GM20431 (cell line): ENCODE results near the gene KDM6B.
"Not testable (repeated sequence)": the region's sequence is repeated elsewhere in the genome, so short reads cannot be mapped to it uniquely, and the experiment has no call there.

ENCODE experiments used
- in situ Hi-C: fragments of 300-500 bp; cut with MseI, MboI; formaldehyde crosslinking; loops from one replicate; pipeline ENCODE4 v1.15.0; 2020; ENCODE audit warnings: low sequenced_read_pairs; ENCODE audit not compliant: unreplicated experiment

Gene KDM6B, protein sequence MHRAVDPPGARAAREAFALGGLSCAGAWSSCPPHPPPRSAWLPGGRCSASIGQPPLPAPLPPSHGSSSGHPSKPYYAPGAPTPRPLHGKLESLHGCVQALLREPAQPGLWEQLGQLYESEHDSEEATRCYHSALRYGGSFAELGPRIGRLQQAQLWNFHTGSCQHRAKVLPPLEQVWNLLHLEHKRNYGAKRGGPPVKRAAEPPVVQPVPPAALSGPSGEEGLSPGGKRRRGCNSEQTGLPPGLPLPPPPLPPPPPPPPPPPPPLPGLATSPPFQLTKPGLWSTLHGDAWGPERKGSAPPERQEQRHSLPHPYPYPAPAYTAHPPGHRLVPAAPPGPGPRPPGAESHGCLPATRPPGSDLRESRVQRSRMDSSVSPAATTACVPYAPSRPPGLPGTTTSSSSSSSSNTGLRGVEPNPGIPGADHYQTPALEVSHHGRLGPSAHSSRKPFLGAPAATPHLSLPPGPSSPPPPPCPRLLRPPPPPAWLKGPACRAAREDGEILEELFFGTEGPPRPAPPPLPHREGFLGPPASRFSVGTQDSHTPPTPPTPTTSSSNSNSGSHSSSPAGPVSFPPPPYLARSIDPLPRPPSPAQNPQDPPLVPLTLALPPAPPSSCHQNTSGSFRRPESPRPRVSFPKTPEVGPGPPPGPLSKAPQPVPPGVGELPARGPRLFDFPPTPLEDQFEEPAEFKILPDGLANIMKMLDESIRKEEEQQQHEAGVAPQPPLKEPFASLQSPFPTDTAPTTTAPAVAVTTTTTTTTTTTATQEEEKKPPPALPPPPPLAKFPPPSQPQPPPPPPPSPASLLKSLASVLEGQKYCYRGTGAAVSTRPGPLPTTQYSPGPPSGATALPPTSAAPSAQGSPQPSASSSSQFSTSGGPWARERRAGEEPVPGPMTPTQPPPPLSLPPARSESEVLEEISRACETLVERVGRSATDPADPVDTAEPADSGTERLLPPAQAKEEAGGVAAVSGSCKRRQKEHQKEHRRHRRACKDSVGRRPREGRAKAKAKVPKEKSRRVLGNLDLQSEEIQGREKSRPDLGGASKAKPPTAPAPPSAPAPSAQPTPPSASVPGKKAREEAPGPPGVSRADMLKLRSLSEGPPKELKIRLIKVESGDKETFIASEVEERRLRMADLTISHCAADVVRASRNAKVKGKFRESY (N-terminal part only)

DNA sequence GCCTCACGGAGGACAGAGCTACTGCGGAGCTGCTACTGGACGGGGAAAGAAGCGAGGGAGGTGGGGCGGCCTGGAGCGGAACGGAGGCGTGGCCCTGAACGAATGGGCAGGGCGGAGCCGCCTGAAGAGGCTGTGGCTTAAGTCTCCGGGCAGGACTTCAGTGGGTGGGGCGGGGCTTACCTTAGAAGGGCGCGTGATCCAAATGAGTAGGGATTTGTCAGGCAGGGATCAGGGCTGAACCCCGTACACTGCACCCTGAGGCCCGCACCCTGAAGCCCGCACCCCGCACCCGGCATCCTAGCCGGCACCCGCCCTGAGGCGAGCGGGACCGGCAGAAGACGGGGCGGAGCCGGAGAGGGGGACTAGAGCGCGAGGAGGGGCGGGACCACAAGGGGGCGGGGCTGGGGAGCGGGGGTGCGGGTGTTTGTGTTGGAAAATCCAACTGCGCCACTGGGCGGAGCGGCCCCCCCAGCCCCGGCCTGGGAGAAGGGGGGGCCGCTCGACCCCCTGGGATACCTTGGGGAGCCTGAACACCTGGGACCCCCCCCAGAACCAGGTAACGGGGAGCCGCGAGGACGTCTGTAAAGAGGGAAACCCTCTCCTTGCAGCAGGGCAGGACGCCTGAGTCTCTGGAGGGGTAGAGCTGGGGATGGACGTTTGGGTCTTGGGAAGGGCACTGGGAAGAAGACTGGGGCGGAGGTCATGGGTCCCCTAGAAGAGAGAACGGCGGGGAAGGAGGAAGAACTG, at the start of gene KDM6B:
Gene KDM6B, plus strand, starts transcription at position 423 of the 747 bp plus-strand sequence. CDS start 11,338 bp downstream, outside the sequence.
- in situ Hi-C loops, result no loop called here

DNA sequence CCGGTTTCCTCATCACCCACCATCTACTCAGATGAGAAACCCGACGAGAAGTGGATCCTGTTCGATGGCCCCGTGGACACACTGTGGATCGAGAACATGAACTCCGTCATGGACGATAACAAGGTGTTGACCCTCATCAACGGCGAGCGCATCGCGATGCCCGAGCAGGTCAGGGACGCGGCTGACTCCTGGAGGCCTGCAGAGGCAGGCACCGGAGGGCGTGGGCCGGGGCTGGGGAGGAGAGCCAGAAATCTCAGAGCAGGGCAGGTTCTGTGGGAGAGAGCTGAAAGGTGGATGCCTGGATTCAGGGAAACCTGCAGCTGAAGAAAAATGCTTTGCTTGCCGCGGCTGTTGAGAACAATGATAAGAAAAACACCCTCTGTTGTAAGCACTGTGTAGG, 47.2 kb upstream of the KDM6B start:
- in situ Hi-C loops, result no loop called here

DNA sequence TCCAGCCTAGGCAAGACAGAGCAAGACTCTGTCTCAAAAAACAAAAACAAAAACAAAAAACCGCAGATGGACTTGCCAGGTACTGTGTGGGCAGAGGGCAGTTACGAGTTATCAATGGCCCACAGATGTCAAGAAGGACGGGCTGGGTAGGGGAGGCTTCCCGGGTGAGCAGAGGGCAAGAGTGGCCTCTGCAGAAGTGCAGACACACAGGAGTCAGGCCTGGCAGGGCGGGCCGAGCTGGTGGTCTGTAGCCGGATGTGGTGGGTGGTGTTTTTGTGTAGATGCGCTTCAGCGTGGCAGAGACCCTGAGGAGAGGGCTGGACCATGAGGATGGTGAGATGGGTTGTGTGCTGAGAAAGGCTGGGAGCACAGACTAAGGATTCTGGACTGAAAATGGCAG, 44.9 kb upstream of the KDM6B start:
- in situ Hi-C loops, result no loop called here

DNA sequence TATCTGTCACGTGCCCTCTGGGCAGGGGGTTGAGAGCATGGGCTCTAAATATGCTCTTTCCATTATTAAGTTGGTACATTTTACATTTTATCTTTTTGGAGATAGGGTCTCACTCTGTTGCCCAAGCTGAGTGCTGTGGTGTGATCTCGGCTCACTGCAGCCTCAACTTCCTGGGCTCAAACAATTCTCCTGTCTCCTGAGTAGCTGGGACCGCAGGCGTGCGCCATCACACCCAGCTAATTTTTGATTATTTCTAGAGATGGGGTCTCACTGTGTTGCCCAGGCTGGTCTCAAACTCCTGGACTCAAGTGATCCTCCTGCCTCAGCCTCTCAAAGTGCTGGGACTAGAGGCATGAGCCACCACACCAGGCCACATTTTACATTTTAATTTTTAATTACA, 43.9 kb upstream of the KDM6B start:
- in situ Hi-C loops, result no loop called here

DNA sequence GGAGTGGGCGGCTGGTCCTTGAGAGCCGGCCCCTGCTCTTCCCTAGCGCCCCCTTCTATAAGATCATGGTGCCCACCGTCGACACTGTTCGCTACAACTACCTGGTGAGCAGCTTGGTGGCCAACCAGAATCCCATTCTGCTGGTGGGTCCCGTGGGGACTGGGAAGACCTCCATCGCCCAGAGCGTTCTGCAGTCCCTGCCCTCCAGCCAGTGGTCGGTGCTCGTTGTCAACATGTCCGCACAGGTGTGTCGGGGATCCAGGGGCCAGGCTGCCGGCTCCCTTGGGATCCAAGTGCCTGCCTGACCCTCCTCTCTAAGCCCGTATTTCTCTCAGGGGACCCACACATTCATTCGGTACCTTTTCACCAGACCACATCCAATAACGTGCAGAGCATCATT, 41.4 kb upstream of the KDM6B start:
- in situ Hi-C loops, result no loop called here

DNA sequence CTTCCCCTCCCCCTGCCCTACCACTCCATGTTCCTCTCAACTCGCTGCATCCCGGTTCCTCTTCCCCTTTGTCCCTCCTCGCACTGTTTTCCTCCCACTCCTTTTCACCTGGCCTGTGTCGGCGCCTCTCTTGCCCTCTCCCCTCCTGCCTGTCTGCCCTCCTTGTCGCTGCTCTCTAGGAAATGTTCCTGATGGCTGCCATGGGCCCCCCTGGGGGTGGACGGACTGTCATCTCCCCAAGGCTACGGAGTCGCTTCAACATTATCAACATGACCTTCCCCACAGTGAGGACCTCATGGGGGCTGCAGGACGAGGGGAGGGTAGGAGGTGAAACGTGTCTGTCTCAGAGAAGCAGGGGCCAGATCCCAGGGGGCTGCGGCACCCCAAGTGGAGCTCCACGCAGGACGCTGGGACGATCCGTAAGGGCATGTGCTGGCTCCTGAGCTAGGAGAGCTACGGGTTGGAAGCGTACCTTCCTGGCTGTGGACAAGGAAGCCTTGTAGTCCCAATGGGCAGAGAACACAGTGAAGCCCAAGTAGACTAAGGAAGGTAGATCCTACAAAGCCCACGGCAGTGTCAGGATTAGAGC, 39.8 kb upstream of the KDM6B start:
- in situ Hi-C loops, result no loop called here

DNA sequence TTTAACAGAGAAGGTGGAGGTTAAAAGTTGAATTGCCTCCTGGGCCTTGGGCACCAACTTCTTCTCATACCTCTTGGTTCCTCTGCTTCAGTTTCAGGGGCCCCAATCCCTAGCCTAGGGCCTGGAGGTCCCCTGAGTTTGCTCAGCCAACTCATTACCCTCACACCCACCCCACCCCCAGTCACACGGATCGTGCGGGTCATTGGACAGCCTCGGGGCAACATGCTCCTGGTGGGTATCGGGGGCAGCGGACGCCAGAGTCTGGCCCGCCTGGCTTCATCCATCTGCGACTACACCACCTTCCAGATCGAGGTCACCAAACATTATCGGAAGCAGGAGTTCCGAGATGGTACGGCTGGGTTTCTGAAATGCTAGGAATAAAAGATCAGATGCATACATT, 36.0 kb upstream of the KDM6B start:
- in situ Hi-C loops, result no loop called here

DNA sequence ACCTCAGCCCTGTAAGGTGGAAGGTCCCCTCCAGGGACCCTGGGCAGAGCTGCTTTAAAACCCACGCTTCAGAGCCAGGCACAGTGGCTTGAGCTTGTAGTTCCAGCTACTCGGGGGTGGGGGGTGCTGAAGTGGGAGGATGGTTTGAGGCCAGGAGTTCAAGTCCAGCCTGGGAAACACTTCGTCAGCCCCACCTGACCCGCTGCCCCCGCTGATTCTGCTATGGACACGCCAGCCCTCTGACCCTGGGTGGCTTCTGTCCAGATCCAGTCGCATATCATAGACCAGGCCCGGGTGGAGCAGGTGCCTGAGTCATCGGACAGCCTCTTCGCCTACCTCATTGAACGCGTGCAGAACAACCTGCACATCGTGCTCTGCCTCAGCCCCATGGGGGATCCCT, 35.2 kb upstream of the KDM6B start:
- in situ Hi-C loops, result no loop called here

DNA sequence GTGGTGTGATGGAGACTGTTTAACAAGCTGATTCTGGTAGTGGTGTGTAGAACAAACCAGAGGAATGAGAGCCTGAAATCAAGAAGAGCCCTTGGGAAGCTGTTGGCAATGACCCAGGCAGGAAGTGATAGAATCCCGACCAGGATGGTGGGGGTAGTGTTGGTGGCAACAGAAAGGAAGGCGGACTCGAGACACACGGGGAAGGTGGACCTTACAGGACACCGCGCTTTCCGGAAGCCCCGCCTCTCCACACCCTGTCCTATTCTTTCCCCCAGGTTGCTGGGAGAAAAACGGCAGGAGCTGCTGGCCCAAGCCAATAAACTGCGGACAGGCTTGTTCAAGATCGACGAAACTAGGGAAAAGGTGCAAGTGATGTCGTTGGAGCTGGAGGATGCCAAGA, 30.0 kb upstream of the KDM6B start:
- in situ Hi-C loops, result loop anchor here (5.0 kb wide), 1 partner anchor 52 kb away; no protein-coding TSS in a partner anchor

DNA sequence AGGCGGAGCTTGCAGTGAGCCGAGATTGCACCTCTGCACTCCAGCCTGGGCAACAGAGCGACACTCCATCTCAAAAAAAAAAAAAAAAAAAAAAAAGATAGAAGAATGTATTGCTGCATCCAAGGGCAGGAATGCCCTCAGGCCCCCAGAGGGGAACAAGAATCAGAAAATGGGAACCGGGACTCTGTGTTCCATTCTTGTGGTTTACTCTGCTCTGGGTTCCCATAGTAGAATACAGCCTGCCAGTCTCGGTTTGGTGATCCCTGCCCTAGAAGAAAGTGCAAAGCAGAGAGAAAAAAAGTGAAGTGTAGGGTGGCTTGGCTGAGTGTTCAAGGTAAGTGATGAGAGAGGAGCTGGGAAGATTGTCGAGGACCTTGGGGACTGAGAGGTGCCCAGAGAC, 27.4 kb upstream of the KDM6B start:
- in situ Hi-C loops, result no loop called here

DNA sequence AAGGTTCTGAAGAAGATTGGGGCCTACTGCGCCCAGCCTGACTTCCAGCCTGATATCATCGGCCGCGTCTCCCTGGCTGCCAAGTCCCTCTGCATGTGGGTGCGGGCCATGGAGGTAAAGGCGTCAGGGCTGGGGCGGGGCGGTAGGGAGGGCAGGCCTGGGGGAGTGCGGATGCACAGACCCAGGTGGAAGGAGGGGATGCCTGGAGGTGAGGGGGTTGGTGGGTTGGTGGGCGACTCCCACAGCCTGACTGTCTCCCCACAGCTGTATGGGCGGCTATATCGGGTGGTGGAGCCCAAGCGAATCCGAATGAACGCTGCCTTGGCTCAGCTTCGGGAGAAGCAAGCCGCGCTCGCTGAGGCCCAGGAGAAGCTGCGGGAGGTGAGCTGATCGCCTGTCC, 26.8 kb upstream of the KDM6B start:
- in situ Hi-C loops, result no loop called here

DNA sequence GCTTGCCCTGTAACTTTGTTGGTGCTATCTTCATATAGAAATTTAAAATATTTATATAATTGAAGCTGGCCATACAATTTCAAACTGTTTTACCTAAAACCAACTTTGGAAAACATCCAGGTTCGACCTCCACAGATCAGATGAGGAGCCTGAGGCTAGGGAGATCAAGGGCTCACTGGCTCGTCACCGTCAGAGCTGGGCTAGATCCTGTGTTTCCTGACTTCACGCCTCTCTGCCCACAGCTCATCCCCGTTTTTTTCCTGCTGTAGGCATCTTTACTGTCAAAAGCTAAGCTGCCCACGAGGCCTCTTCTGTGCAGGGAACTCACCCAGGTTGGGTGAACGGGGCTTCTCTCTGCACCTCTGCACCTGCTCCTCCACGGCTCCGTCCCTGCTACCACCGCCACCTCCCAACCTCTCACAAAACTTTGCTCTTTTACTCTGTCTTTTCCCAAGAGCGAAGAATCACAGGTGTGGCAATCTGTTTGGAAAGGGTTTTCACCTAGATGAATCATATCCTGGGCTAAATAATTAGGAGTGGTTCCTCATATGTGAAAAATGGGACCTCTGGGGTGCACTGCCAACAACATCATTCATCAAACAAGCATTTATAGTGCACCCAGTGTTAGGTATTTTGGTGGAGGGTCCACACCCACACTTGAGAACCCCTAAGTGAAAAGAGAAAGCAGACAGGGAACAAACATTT, 24.8 kb upstream of the KDM6B start:
- in situ Hi-C loops, result no loop called here

DNA sequence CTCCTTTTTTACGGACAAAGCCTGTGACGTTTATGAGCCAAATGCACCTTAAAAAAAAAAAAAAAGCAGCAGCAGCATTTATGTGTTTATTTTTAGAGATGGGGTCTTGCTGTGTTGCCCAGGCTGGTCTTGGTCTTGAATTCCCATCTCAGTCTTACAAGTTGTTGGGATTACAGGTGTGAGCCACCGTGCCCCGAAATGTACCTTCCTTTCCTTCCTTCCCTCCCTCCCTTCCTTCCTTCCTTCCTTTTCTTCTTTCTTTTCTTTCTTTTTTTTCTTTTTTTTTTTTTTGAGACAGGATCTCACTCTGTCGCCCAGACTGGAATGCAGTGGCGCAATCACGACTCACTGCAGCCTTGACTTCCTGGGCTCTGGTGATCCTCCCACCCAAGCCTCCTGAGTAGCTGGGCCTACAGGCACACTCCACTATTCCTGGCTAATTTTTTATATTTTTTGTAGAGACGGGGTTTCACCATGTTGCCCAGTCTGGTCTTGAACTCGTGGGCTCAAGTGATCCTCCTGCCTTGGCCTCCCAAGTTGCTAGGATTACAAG, 24.1 kb upstream of the KDM6B start:
- in situ Hi-C loops, result not testable (repeated sequence)

DNA sequence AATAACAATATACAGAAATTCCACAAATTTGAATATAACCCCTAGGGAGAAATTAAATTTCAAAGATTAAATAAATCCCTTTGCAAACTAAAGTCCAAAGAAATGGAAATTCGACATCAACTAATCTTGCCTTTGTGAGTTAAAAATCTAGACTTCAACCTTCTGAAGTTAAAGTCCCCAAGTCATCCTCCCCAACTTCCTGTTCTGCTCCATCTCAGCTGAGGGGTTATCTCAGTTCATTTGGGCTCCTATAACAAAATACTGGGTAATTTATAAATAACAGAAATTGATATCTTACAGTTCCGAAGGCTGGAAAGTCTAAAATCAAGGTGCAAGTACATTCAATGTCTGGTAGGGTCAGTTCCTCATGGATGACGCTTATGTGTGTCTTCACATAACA, 22.8 kb upstream of the KDM6B start:
- in situ Hi-C loops, result no loop called here

DNA sequence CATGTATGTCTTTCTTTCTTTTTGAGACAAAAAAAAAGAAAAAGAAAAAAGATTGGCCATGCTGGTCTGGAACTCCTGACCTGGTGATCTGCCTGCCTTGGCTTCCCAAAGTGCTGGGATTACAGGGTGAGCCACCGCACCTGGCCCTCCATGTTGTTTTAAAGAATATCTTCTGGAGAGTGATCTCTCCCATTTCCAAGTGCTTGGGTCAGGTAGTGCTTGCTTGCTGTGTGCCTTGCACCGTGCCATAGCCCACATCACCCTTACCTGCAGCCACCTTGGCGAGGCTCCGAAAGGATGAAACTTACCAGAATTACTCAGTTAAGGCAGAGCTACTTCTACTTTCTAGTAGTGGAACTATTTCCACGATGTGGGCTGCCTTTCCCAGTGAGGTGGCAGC, 19.0 kb upstream of the KDM6B start:
- in situ Hi-C loops, result no loop called here

DNA sequence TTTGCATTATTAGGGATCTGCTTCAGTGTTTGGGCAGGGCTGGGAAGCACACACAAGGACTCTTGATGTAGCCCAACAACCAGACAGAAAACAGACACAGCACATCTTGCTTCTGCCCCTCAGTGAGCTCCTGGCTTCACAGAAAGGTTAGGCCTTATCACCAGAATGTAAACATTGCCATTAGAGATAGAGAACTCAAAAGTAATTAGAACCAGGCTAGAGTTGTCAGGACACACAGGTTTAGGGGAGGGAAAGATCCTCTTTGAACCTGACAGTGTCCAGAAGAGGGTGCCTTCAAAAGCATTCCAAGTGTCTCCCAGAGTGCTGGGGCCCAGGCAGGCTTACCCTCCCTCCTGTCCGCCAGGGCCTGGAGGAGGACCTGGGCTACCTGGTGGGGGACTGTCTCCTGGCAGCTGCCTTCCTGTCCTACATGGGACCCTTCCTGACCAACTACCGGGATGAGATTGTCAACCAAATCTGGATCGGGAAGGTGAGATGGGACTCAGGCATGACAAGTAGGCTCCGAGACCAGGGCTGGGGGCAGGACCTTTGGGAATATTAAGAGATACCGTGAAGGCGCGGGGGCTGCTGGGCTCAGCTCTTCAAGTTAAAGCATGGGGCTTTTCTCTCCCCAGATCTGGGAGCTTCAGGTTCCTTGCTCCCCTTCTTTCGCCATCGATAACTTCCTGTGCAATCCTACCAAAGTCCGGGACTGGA, 16.9 kb upstream of the KDM6B start:
- in situ Hi-C loops, result no loop called here

DNA sequence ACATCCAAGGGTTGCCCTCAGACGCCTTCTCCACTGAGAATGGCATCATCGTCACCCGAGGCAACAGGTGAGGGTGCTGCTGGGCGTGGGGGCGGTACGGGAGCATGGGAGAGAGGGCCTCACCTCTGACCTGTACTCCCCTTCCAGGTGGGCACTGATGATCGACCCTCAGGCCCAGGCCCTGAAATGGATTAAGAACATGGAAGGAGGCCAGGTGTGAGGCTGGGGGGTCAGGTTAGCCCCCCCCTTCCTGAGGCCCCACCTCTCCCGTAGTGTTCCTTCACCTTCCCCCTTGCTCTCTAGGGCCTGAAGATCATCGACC, 16.4 kb upstream of the KDM6B start:
- in situ Hi-C loops, result no loop called here

DNA sequence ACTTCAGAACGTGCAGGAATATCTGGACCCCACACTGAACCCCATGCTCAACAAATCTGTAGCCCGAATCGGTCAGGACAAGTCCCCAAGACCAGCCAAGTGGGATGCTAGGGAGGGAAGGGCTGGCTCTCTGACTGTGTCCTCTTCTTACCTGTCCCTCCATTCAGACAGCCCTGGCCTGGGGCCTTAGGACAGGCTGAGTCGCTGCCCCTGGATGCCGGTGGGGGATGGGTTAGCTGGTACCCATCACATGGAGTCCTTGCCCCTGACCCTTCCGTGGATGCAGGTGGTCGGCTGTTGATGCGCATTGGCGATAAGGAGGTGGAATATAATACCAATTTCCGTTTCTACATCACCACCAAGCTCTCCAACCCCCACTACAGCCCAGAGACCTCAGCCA, 16.0 kb upstream of the KDM6B start:
- in situ Hi-C loops, result no loop called here
